GM12878 (cell line): ENCODE measurements around the gene RFX5. TPM values are rescaled to one million over a fixed set of nuclear protein-coding genes. Genes with fewer than 3 reads are reported as not detected.

ENCODE experiments used
- ATAC-seq: fragments of 200-7000 bp; cut with Tn5 transposase; 3 replicates; pipeline ENCODE4 v1.9.1; 2020; ENCODE audit warnings: mild to moderate bottlenecking, moderate library complexity
- BruUV-seq: library from RNA; stranded (reverse); fragments of 400-500 nt; replicated peaks from 2 replicates; lab custom pipeline; 2021; lab: Mats Ljungman, UMichigan
- CTCF ChIA-PET: fragments of 300-600 bp; sonication (Branson Sonifier 250); formaldehyde crosslinking; extraction: SDS; loops from one replicate; lab custom pipeline; 2021; ENCODE audit warnings: inconsistent platforms; lab: Yijun Ruan, JAX
- POLR2A ChIA-PET: fragments of 350-600 bp; formaldehyde crosslinking; extraction: SDS; loops from one replicate; lab custom pipeline; 2021; ENCODE audit warnings: inconsistent platforms; lab: Charles Lee
- RAD21 ChIA-PET: fragments of 300-600 bp; sonication (Branson Sonifier 250); formaldehyde crosslinking; loops from one replicate; lab custom pipeline; 2023; ENCODE audit warnings: antibody characterized with exemption; ENCODE audit not compliant: unreplicated experiment; lab: Charles Lee
- SMC1A ChIA-PET: fragments of 300-600 bp; sonication (Branson Sonifier 250); formaldehyde crosslinking; loops from one replicate; lab custom pipeline; 2023; ENCODE audit not compliant: unreplicated experiment, uncharacterized antibody; lab: Charles Lee
- DNase-seq: peaks from one replicate; pipeline ENCODE4 v3.0.0-alpha.2; 2011; ENCODE audit warnings: low read depth, low spot score
- FAIRE-seq: peaks from 3 replicates; lab custom pipeline; 2011; peaks lifted over from hg19 to GRCh38; lab: Jason Lieb, UNC
- H2AFZ ChIP-seq: 2 replicates; pipeline ENCODE4 v1.6.0; 2011; ENCODE audit warnings: low read depth, low read length, control low read depth; ENCODE audit not compliant: control insufficient read depth
- H3K27ac ChIP-seq: 2 replicates; pipeline ENCODE4 v1.5.1; 2011; ENCODE audit warnings: control low read depth; ENCODE audit not compliant: control insufficient read depth, insufficient read depth
- H3K27me3 ChIP-seq, 2 experiments: replicated peaks in 1 of 2; 2 replicates each; pipeline versions ENCODE4 v1.6.0 to v1.6.1; 2011; ENCODE audit warnings: low read length in 1 of 2; ENCODE audit not compliant: control insufficient read depth in 2 of 2, insufficient read depth in 2 of 2
- H3K36me3 ChIP-seq, 2 experiments: 2 replicates each; pipeline ENCODE4 v1.5.1; 2011; ENCODE audit warnings: low read length in 1 of 2; ENCODE audit not compliant: control insufficient read depth in 2 of 2, insufficient read depth in 2 of 2
- H3K4me1 ChIP-seq: 2 replicates; pipeline ENCODE4 v1.6.1; 2011; ENCODE audit warnings: mild to moderate bottlenecking, low read length, moderate library complexity, mixed read lengths; ENCODE audit not compliant: control insufficient read depth, insufficient read depth
- H3K4me2 ChIP-seq: 2 replicates; pipeline ENCODE4 v1.6.0; 2011; ENCODE audit warnings: control low read depth; ENCODE audit not compliant: control insufficient read depth, insufficient read depth
- H3K4me3 ChIP-seq: fragments of 200-600 bp; sonication (generic); 2 replicates; pipeline ENCODE4 v1.5.1; 2016
- H3K79me2 ChIP-seq: 2 replicates; pipeline ENCODE4 v1.6.0; 2011; ENCODE audit warnings: low read length; ENCODE audit not compliant: control insufficient read depth, insufficient read depth
- H3K9ac ChIP-seq: 2 replicates; pipeline ENCODE4 v1.8.0; 2011; ENCODE audit warnings: low read length, control low read depth, mixed read lengths; ENCODE audit not compliant: control insufficient read depth, insufficient read depth
- H3K9me3 ChIP-seq: replicated peaks from 3 replicates; pipeline ENCODE4 v1.5.1; 2011; ENCODE audit warnings: mild to moderate bottlenecking, low read length; ENCODE audit not compliant: control insufficient read depth, insufficient read depth
- H4K20me1 ChIP-seq: 2 replicates; pipeline ENCODE4 v1.6.0; 2011; ENCODE audit not compliant: control insufficient read depth, insufficient read depth
- BRCA1 ChIP-seq: IDR thresholded peaks from 2 replicates; pipeline ENCODE4 v1.6.1; 2011; ENCODE audit warnings: low read depth, low read length, improper control_type of control experiment
- CREM ChIP-seq: IDR thresholded peaks from 2 replicates; pipeline ENCODE4 v1.6.1; 2014; ENCODE audit warnings: antibody characterized with exemption, low read depth
- DPF2 ChIP-seq: fragments of 450-650 bp; IDR thresholded peaks from 2 replicates; pipeline ENCODE4 v1.6.1; 2017; ENCODE audit warnings: mild to moderate bottlenecking
- GABPA ChIP-seq: IDR thresholded peaks from 2 replicates; pipeline ENCODE4 v1.6.1; 2014; ENCODE audit warnings: antibody characterized with exemption, low read depth, mild to moderate bottlenecking, inconsistent platforms
- IKZF1 ChIP-seq: fragments of 450-650 bp; conservative IDR thresholded peaks from 2 replicates; pipeline ENCODE4 v1.6.1; 2017; ENCODE audit warnings: antibody characterized with exemption, mild to moderate bottlenecking
- NR2F1 ChIP-seq: fragments of 450-650 bp; conservative IDR thresholded peaks from 2 replicates; pipeline ENCODE4 v1.6.1; 2017; ENCODE audit warnings: mild to moderate bottlenecking
- PML ChIP-seq: IDR thresholded peaks from 2 replicates; pipeline ENCODE4 v1.6.1; 2012; ENCODE audit warnings: low read length, inconsistent platforms
- RBBP5 ChIP-seq: fragments of 200-600 bp; sonication (generic); conservative IDR thresholded peaks from 2 replicates; pipeline ENCODE4 v1.6.1; 2016
- SIX5 ChIP-seq: IDR thresholded peaks from 2 replicates; pipeline ENCODE4 v1.6.1; 2011; ENCODE audit warnings: mild to moderate bottlenecking, low read depth, low read length, moderate library complexity; ENCODE audit not compliant: severe bottlenecking
- SMAD5 ChIP-seq: IDR thresholded peaks from 2 replicates; pipeline ENCODE4 v1.6.1; 2016; ENCODE audit warnings: antibody characterized with exemption, low read depth
- SMC3 ChIP-seq: IDR thresholded peaks from 2 replicates; pipeline ENCODE4 v1.6.1; 2011; ENCODE audit warnings: low read length, improper control_type of control experiment, borderline replicate concordance
- SPI1 ChIP-seq: IDR thresholded peaks from 2 replicates; pipeline ENCODE4 v1.6.1; 2011; ENCODE audit warnings: low read depth, mild to moderate bottlenecking, low read length, moderate library complexity, borderline replicate concordance; ENCODE audit not compliant: insufficient read depth
- STAT1 ChIP-seq: fragments of 450-650 bp; conservative IDR thresholded peaks from 2 replicates; pipeline ENCODE4 v1.6.1; 2014; ENCODE audit warnings: antibody characterized with exemption, mild to moderate bottlenecking
- WGBS: methylation state at CpG from one replicate; pipeline ENCODE4 v1.1.6; 2016; ENCODE audit warnings: low lambda C conversion rate; ENCODE audit not compliant: insufficient replicate concordance, insufficient coverage; ENCODE audit errors: missing lambda C conversion rate; 5-methylcytosine and 5-hydroxymethylcytosine counted together
- in situ Hi-C: fragments of 300-500 bp; cut with MboI; formaldehyde crosslinking; loops from 9 replicates; pipeline ENCODE4 v1.14.3; 2018; ENCODE audit warnings: mixed read lengths
- intact Hi-C: fragments of 100-400 bp; cut with micrococcal nuclease; formaldehyde crosslinking; loops from one replicate; pipeline ENCODE4 v1.14.2; 2022; ENCODE audit not compliant: unreplicated experiment
- polyA plus RNA-seq, 11 experiments: library from polyadenylated mRNA; depleted of rRNA in 4 of 11; unstranded in 6 of 11; stranded (reverse) in 5 of 11; fragments of >200 nt; fragmentation: Nextera tagmentation in 4 of 11; fragmentation: Illumina TruSeq in 1 of 11; extraction: Ambion mirVana in 4 of 11; extraction: Trizol in 1 of 11; gene quantifications; 1 replicate in 1 of 11; 2 replicates in 10 of 11; pipeline versions ENCODE4 v1.2.1 to v1.2.3, GENCODE V29; 2011 to 2016; ENCODE audit warnings: inconsistent platforms in 2 of 11, missing spikeins in 2 of 11, low read depth in 1 of 11
- total RNA-seq, 4 experiments: library from RNA; depleted of rRNA in 3 of 4; stranded (reverse); fragments of >200 nt in 3 of 4; fragmentation: Illumina TruSeq in 1 of 4; extraction: Trizol in 1 of 4; gene quantifications; 2 replicates each; pipeline versions ENCODE4 v1.2.1 to v1.2.3, GENCODE V29; 2013 to 2021
- TF ChIP-seq, protein P1 (sequence below): fragments of 450-650 bp; IDR thresholded peaks from 2 replicates; pipeline ENCODE4 v1.6.1; 2016; ENCODE audit warnings: mild to moderate bottlenecking, moderate library complexity, borderline replicate concordance
- TF ChIP-seq, protein P2 (sequence below): fragments of 450-650 bp; IDR thresholded peaks from 2 replicates; pipeline ENCODE4 v1.6.1; 2017; ENCODE audit warnings: mild to moderate bottlenecking
- TF ChIP-seq, protein P3 (sequence below): fragments of 450-650 bp; IDR thresholded peaks from 2 replicates; pipeline ENCODE4 v1.6.1; 2017; ENCODE audit warnings: borderline replicate concordance

RFX5 gene
- total and polyA plus RNA-seq, 10 of the 15 experiments (the other 5 are each of a cell fraction or from before 2014, with no cell fraction given), result 14.1 to 198 (median 124) TPM

DNA sequence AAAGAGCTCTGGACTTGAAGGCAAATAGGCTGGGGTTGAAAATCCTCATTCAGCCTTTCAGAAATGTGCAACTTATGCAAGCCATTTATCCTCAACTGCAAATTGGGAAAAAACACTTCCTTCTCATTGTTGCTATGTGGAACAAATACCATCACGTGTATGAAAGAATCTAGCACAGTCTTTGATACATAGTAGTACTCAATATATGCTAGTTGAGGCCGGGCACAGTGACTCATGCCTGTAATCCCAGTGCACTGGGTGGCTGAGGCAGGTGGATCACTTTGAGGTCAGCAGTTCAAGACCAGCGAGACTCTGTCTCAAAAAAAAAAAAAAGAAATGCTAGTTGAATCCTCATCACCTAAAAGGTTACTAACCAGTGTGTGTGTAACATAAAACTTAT lies 28.1 kb downstream of the RFX5 start (continued):
- TF ChIP-seq, protein P1, sequence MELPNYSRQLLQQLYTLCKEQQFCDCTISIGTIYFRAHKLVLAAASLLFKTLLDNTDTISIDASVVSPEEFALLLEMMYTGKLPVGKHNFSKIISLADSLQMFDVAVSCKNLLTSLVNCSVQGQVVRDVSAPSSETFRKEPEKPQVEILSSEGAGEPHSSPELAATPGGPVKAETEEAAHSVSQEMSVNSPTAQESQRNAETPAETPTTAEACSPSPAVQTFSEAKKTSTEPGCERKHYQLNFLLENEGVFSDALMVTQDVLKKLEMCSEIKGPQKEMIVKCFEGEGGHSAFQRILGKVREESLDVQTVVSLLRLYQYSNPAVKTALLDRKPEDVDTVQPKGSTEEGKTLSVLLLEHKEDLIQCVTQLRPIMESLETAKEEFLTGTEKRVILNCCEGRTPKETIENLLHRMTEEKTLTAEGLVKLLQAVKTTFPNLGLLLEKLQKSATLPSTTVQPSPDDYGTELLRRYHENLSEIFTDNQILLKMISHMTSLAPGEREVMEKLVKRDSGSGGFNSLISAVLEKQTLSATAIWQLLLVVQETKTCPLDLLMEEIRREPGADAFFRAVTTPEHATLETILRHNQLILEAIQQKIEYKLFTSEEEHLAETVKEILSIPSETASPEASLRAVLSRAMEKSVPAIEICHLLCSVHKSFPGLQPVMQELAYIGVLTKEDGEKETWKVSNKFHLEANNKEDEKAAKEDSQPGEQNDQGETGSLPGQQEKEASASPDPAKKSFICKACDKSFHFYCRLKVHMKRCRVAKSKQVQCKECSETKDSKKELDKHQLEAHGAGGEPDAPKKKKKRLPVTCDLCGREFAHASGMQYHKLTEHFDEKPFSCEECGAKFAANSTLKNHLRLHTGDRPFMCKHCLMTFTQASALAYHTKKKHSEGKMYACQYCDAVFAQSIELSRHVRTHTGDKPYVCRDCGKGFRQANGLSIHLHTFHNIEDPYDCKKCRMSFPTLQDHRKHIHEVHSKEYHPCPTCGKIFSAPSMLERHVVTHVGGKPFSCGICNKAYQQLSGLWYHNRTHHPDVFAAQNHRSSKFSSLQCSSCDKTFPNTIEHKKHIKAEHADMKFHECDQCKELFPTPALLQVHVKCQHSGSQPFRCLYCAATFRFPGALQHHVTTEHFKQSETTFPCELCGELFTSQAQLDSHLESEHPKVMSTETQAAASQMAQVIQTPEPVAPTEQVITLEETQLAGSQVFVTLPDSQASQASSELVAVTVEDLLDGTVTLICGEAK, result no peak
- TF ChIP-seq IKZF1, result no peak
- no peak for TF ChIP-seq STAT1

DNA sequence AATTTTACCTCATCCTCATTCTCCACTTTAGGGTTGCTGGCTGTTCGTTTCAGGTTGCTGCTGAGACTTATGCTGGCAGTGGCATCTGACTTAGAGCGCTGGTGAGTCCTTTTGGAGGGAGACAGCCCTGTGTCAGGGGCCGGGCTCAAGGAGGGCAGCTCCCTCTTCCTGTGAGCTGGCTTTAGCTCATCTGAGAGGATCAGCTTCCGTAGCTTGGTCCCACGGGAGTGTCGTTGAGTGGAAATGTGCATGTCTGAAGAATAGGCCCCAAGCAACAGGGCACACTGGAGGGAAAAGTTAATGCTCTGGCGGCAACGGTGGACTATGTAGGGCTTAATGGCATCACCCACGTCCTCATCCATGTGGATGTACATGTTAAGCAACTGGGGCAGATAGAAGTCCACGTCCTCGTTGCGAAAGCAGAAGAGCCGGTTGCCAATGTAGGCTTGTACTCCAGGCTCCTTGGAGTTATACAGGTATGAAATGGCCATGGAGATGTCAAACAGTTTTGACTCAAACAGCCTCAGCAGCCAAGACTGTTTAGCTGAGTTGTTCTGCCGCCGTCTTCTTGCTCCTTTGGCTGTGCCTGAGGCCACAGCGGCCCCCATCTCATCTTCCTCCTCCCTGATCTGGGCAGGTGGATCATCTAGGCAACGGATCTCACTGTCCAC lies 31.4 kb downstream of the RFX5 start:
- whole genome bisulfite sequencing, result 94% methylated on average over 17 of the region's 17 CpGs
- RAD21 ChIA-PET, result no interaction called here
- intact Hi-C loops, result no loop called here
- no peak for TF ChIP-seq BRCA1
- TF ChIP-seq GABPA, result no peak
- no peak for TF ChIP-seq DPF2
- no peak for TF ChIP-seq SPI1
- TF ChIP-seq, protein P2, sequence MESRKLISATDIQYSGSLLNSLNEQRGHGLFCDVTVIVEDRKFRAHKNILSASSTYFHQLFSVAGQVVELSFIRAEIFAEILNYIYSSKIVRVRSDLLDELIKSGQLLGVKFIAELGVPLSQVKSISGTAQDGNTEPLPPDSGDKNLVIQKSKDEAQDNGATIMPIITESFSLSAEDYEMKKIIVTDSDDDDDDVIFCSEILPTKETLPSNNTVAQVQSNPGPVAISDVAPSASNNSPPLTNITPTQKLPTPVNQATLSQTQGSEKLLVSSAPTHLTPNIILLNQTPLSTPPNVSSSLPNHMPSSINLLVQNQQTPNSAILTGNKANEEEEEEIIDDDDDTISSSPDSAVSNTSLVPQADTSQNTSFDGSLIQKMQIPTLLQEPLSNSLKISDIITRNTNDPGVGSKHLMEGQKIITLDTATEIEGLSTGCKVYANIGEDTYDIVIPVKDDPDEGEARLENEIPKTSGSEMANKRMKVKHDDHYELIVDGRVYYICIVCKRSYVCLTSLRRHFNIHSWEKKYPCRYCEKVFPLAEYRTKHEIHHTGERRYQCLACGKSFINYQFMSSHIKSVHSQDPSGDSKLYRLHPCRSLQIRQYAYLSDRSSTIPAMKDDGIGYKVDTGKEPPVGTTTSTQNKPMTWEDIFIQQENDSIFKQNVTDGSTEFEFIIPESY, result no peak
- no peak for TF ChIP-seq CREM
- no peak for TF ChIP-seq SMAD5
- TF ChIP-seq RBBP5, result no peak
- TF ChIP-seq SMC3, result no peak
- TF ChIP-seq, protein P3, sequence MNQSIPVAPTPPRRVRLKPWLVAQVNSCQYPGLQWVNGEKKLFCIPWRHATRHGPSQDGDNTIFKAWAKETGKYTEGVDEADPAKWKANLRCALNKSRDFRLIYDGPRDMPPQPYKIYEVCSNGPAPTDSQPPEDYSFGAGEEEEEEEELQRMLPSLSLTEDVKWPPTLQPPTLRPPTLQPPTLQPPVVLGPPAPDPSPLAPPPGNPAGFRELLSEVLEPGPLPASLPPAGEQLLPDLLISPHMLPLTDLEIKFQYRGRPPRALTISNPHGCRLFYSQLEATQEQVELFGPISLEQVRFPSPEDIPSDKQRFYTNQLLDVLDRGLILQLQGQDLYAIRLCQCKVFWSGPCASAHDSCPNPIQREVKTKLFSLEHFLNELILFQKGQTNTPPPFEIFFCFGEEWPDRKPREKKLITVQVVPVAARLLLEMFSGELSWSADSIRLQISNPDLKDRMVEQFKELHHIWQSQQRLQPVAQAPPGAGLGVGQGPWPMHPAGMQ, result no peak
- no peak for TF ChIP-seq PML
- no peak for TF ChIP-seq SIX5
- TF ChIP-seq NR2F1, result no peak
- Histone ChIP-seq H3K27me3 (no peaks in the 10 kb centered on the region), H3K4me1 (no peaks in the 10 kb centered on the region), H3K4me2 (no peak overlapping the region), H3K79me2 (0 out of 2 replicates have a peak, but pooled peaks cover 2% of the 10 kb centered on the region), H3K27ac (no peak overlapping the region), H3K9ac (no peak overlapping the region), H3K4me3 (no peak overlapping the region), H3K9me3 (no peaks in the 10 kb centered on the region), H2AFZ (no peak overlapping the region), H3K36me3 (peaks cover 10 to 33% of the 10 kb centered on the region in 2 experiments), H4K20me1 (0 out of 2 replicates have a peak, but pooled peaks cover 2% of the 10 kb centered on the region)
- SMC1A ChIA-PET, result interaction anchor here (1.2 kb wide), 1 partner anchor 11 kb away, joined by 5 read pairs; the partner anchor contains the start of gene PI4KB
- TSS peak; percentile 28 for BruUV-seq
- ATAC-seq, result no peak
- no peak for DNase-seq
- in situ Hi-C loops, result no loop called here
- POLR2A ChIA-PET, result no interaction called here
- CTCF ChIA-PET, result interaction anchor here (2.1 to 2.7 kb wide), 2 partner anchors 14 to 25 kb away, joined by 6 to 15 read pairs; no protein-coding TSS in a partner anchor
- no peak for FAIRE-seq
